GM19397 (cell line): ENCODE measurements around the gene CRYL1.

Experiments used
- ATAC-seq: cut with Tn5 transposase; IDR thresholded peaks from one replicate; pipeline ENCODE4 v1.9.1; 2021; ENCODE audit warnings: mild to moderate bottlenecking, moderate library complexity; ENCODE audit not compliant: unreplicated experiment

CRYL1 gene

DNA sequence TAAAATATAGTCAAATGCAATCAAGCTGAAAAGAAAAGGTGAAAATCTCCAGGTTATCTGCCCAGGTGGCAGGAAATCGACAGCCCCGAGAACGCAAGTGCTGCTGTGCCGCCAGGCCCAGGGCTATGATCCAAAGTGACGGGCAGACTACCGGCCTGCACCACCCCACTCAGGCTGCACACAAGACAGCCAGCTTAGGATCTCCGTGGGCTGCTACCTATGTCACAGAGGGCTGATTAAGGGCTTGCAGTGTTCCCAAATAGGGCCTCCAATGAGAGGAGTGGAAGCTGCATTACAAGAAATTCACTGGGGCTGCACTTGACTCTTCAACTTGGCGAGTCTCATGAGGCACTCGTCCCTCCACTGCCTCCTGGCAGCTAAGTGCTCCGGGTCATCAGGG lies 121.8 kb downstream of the CRYL1 start:
- ATAC-seq: no peak

DNA sequence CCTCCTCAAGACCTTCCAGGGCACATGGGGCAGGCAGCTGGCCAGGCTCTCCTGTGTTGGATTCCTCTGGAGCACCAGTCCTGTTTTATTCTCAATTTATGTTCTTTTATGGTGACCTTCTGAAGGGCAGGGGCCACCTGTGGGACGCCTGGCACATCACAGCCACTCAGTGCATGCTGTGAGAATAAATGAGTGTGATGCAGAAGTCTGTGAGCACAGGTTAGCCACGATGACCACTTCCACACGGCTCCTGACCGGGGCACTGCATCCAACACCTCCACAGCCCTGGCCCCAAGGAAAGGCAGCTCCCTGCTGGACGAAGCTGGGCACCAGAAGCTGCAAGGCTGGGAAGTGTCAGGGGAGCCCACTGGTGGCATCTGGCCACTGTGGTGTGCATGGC lies 122.8 kb downstream of the CRYL1 start:
- no peak for ATAC-seq

DNA sequence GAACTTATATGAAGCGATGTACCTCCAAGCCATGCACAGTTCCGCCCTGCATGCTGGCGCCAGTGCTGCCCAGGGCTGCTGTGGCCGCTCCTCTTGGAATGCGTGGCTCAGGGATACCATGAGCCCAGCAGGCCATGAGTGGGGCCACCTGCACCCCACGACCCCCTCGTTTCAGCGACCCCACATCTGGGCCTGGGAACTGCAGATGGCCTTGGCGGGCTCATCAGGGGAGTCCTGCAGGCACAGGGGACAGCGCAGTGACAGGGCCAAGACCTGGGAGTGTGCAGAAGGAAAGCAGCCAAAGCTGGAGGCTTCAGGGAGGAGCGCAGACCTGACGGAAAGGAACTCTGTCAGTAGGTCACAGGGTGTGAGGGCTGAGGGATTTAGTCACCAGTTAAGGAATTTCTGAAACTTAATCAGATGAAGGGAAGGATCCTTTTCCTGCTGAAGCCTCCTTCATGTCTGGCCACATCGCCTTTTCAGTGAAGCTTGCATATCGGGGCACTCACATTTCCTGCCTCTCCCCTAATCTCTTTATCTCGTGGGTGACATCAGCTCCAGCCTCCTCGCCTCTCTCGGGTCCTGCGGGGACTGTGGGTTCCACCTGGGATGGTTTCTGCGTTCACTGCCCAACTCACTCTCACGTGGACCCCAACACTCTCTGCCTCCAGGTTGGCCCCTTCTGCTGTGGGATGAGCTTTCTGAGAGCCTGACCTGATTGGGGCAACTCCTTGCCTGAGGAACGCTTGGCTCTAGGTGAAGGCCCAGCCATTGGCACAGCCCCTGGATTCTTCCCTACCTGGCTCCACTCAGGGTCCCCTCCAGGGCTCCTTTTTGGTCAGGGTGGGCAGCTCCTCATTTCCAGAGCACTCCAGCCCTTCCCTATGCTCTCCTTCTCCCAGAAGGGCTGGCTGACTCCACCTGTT lies 123.5 kb downstream of the CRYL1 start:
- ATAC-seq: no peak

DNA sequence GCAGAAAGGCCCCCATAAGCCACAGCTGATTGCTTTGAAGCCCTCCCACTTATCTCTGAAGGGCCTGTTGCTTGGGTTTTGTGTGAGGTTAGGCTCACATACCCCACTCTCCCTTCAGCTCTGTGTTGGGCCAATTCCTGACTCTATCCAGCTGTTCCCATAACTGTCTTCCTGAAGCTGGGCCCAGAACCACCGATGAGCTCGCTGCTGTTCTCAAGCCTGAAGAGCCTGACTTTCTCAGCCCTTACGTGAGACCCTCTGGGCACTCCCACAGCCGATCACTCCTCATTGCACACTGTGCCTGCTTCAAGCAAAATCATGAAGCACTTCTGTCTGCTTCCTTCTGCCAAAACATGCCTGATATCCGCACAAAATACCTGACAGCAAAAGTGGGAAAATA lies 124.1 kb downstream of the CRYL1 start:
- ATAC-seq: no peak

DNA sequence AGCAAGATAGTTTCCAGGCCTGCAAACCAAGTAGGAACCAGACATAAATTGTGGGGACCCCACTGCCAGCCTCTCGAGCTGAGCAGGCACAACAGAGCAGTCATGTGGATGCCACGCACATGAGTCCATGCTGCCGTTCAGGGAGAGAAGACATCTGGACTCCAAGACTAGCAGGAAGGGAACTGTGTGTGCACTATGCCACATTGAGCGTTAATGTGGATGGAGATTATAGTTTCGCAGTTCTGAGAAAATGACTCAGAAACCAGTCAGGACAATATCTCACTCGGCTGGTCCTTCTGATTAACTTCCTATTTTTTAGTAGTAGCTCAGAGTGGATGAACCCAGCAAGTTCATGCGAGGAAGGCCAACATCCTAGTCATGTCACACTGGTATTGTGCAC lies 124.9 kb downstream of the CRYL1 start:
- no peak for ATAC-seq

DNA sequence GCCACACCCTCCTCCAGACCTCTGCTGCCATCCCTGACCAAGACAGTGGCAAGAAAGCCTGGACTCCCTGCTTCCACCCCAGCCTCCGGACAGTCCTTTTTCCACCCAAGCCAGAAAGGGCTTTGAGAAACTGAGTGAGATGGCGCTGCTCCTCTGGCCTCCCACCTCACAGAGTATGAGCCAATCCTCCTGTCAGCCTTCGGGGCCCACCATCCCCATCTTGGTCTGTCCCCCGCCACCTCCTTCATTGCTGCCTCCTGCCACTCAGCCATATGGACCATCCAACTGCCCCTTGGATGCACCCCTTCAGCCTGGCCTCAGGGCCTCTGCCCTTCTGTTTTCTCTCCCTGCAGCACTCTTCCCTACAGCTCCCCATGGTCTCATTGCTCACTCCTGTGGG lies 125.7 kb downstream of the CRYL1 start:
- ATAC-seq: no peak

DNA sequence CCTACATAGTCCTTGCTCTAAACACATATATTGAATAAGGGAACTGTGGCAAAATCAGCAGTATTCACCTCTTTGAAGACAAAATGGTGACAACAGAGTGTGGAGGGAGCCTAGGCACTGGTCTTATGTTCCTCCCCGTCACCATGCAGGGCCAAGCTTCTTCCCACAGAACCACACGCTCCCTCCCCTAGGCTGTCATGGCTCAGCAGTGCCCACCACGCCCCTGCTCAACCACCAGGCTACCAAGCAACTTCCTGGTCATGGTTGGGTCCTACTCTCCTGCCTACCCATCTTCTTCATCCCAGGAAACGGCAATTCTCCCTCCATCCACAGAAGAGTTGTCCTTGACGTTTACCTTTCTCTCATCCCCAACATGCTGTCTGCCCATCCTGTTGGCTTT lies 126.1 kb downstream of the CRYL1 start:
- no peak for ATAC-seq

DNA sequence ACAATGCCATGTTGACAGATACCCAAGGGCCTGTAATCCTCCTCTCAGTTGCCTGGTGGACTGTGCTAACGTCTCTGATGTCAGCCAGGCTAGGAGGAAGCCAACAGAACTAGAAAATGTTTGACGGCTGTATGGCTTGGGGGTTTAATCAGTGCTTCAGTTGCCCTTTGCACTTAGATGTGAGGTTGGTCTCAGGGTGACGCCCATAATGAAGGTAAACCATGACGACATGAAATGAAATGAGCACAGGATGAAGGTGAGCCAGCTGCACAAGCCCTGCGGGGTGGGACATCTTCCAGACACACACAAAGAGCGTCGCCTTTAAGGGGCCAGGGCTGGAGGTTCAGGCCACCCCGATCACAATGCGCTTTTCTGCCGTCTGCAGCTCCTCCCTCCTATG lies 127.2 kb downstream of the CRYL1 start:
- ATAC-seq: no peak

DNA sequence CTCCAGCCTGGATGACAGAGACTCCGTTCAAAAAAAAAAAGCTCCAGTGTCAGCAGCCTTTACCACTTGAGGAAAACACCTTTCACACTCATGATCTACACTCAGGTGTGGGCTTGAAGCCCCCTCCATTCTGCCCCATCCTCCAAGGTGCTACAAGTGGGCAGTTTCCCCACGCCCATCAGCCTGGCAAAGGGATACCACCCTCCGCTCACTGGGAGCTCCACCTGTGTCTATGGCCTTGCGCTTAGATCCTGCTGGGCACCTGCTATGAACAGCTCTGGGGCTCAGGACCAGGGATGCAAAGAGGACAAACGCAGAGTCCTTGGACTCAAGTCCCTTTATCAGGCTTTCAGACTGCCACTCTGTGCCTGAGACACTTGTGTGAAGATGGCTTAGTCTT lies 127.8 kb downstream of the CRYL1 start:
- ATAC-seq: no peak

DNA sequence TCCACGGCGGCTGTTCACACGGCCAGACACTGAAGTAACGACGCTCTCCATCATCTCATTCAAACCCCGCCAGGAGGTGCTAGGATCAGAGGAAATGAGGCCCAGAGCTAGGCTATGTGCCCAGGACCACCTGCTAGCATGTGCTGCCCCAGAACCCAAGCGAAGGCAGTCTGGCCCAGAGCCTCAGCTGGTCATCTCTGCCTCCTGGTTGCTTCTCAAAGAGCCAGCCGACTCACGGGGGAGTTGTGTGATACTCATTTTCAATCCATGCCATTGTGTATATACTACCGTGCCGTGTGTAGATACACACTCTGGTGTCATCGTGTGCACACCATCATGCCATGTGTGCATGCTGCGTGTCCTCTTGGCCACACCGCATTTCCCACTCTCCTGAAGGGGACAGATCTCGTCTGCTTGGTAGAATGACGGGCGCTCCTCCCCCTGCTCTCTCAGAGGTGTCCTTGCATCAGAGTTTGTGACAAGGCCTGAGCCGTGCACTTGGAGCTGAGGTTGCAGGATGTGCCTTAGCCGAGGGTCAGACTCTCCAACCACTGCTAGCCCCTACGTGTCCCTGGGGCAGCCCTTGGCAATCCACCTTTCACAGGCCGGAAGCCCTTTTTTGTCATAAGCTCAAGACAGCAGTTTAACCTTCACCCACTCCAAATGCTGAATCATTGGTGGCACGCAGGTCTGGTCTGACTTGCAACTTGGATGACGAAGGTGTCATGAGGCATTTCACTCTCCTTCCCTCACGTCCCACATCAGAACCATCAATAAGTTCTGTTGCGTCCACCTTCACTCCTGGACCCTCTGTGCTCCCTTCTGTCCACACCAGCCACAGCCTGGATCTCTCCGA lies 130.4 kb downstream of the CRYL1 start:
- ATAC-seq: no peak

DNA sequence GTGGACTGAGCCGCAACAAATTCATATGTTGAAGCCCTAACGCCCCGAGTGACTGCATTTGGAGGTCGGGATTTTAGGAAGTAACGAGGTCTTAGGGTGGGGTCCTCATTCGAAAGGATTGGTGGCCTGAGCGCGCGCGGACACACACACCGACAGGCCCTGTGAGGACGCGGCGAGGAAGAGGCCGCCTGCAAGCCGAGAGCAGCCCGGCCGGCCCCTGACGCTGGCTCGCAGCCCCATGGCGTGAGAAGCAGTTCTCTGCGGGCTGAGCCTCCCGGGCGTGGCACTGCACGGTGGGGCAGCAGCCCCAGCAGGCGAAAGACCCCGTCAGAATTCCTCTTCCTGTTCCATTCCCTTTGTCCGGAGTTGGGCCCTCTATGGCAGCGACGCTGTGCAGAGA lies 131.2 kb downstream of the CRYL1 start:
- no peak for ATAC-seq

DNA sequence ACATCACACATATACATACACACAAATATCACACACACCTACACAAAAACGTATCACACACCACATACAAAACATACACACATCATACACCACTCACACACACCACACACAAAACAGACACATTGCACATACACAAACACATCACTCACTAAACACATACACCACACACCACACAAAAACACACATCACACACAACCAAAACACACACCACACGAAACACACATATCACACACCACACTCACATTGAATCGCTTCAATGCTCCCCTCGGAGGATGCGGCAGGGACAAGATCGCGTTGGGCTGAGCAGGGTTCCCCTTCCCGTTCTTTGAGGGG lies 131.5 kb downstream of the CRYL1 start:
- no peak for ATAC-seq

DNA sequence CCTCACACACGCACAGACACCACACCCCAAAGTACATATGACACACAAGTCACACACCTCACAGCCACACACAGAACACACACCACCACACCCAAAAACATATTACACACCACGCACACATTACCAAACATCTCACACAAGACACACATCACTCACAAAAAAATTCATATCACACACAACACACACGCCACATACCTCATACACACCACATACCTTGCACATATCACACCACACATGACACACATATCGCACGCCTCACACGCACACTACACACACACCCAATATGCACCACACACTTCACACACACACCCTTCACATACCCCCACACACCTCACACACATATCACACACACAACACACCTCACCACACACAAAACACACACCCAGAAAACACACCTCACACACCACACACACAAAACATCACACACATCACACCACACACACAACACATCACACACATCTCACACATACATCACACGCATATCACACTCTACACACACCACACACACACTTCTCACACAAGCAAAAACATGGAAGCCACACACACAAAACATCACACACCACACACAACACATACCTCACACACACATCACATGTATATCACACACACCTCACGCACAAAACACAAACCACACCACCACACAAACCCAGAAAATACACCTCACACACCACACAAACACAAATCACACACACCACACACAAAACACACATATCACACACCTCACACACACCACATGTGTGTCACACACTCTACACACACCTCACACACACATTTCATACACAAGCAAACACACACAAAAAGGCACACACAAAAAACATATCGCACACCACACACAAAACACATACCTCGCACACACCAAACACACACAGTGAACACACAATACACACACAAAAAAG lies 132.1 kb downstream of the CRYL1 start:
- ATAC-seq: no peak

DNA sequence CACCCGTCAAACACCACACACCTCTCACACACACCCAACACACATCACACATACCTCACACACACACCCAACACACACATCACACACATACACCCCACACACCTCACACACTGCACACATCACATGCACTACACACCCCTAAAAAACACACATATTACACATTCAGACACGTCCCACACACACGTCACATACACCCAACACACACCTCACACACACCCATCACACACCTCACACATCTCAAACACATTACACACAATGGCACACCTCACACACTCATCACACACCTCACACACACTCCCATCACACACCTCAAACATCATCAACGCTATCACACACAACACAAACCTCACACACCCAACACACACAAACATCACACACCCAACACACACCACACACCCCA lies 133.1 kb downstream of the CRYL1 start:
- ATAC-seq: no peak

DNA sequence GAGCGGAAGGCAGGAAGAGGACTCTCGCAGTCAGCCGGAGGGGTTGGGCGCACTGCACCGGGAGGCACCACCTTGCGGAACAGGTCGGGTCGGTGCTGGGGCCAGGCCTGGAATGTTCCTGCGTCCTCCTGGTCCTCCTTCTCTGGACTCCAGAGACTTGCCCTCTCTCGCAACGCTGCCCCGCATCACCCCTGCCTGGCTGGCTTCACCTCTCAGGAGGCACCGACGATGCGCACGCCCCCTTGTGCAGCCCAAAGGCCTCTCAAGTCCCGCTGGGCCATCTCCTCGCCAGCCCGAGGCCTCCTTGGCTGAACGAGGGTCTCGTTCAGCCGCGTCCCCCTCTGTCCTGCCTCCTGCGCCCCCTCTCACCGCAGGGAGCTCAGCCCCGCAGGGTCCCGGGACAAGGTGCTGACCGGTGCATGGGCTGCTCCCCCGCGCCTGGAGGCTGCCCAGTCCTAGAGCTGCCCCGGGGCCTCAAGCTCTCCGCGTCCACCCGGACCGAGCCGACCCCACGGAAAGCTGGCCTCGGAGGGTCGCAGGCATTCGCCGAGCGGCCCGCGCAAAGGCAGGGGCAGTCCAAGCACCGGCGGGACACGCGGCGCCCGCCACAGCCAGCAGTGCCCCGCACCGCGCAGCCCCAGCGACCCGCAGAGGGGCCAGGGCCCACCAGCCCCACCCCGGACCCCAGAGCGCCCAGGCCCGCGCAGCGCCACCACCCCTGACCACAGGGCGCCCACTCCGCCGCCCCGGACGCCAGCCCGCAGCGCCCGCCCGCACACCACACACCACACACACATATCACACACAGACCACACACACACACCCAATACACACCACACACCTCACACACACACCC lies 133.8 kb downstream of the CRYL1 start:
- ATAC-seq: no peak

DNA sequence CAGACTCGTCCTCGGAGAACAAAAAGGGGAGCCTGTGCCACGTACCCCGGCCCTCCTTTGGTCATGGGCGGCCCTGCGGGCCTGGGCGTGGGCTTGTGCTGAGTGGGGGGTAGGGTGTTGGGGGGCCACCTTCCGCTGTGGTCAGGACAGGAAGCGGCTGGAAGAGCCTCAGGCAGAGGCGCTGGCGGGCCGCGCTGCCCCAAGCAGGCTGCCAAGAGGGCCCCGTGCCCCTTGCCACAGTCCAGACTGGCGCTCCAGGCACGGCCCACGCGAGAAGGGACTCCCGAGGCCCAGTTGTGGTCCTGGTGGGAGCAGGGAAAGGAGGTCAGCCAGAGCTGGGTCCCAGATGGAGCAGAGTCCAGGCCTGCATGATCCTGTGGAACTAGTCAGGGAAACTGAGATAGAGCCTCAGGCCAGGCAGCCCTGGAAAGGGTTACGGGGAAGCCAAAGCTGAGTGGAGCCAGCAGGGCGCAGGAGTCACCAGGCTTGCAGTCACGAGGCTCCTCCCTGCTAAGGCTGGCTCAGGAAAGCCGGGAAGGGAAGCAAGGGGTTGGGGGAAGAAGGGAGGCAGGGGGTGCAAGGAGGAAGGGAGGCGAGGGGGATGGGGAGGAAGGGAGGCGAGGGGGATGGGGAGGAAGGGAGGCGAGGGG lies 135.0 kb downstream of the CRYL1 start:
- ATAC-seq: no peak

DNA sequence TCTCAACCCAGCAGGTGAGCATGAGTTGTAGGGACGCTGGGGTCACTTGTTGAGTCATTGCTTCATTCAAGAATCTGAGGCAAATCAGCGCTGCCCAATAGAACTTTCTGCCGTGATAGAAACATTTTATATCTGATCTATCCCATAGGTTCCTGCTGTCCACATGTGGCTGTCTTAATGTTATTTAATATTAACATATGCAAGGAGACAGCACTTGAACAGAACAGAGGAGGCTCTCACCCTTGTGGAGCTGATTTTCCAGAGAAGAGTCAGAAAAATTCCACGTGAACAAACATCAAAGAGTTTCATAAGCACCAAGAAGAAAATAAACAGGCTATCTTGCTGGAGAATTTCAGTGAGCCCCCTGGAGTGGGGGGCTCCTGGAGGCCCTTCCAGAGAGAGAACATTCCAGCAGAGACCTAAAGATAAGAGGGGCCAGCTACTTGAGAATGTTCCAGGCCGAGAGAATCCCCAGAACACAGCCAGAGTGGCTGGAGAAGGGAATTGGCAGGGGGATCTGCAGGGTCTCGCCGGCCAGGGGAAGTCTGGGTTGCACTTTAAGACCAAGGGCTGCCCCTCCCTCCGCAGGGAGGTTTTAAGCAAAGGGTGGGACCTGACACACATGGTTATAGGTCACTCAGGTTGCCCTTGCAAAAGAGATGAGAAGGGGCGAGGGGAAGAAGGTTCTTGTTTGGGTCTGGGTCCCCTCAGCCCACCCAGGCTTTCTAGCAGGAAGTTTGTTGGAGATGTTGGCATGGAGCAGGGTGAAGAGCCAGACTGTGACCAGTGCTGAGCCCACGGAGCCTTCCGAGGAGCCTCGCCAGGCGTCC lies 135.7 kb downstream of the CRYL1 start:
- ATAC-seq: no peak

DNA sequence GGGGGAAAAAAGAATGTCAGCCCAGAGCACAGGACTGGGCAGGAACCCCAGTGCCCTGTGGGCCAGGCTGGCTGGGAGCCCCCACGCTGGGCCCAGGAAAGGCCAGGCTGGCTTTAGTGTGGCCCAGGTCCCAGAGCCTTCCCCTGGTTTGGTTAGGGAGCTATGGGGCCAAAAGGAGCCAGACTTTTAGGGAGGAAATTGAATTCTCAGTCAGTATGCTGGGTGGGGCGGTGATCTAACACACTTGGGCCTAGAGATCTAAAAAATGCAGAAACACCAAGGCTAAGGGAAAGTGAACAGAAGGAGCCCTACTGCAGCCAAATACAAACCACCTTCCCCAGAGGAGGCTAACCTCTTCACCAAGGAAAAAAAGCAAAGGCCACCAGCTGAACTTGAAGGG lies 137.5 kb downstream of the CRYL1 start:
- ATAC-seq: no peak

DNA sequence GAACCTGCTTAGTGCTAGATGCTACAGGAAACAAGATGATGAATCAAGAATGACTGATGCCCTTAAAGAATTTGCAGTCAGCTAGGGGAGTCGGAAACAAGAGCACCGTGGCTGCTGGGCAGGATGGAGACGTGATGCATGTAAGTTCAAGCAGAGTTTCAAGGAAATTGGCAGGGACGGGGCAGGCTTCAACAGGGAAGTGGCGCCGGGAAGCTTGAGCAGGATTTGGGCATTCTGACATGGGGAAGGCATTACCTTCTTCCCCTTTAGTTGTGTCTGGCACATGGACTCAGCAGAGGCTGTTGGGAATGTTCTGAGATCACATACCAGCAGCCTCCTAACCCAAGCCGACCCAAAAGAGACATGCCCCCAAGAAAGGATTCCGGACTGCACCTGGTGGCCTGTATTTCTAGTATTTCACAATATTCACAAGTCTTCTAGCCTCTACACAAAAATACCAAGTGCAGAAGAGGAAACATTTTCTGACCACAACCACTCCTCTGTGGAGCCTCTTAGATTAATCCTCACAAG lies 138.2 kb downstream of the CRYL1 start:
- no peak for ATAC-seq
